ENCODE results near the gene GMPPA. TPM values are rescaled to one million over a fixed set of nuclear protein-coding genes. Genes with fewer than 3 reads are reported as not detected.
A peak's percentile ranks its signal among the peaks of the same experiment; 100 is the strongest.

GMPPA gene
- total and polyA plus RNA-seq, 4 donors: 20.2 to 59.4 (median 43.4) TPM

DNA sequence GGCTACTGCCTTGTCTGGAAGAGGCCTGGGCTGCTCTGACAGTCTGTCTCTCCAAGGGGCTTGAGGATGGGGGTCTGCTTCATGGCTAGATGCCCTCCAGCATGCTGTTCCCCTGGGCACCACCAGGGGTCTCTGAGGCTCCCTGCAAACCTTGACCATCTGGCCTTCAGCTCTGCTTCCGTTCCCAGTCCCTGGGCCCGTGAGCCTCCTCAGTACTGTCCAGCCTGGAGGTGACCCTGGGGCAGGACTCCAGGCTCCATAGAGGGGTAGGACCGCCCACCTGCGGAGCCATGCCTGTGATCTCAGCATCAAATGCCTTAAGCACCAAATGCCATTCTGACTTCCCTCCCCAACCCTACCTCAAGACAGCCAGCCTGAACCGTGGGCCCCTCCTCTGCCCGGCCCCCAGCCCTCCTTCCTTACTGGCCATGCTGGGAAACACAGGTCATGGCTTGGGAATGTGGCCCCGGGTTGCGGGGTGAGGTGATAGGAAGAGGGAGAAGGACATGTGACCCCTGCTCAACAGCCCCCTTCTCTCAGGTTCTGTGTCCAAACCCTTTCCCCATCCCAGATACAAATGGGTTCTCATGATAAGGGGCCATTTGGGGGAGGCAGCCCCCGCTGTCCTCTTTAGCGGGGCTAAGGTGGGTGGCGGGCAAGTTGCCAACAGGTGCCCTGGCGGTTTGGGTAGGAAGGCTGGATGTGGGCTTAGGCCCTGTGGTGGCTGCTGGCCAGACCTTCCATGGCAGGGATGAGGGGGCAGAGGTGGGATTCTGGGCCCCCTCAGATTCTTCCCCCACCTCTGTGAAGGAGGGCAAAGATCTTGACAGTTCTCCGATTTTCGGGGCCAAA is 39.0 kb upstream of the GMPPA start:
- peaks cover 0 to 2% (median 0%) of the 10 kb centered on the region in 4 donors for H3K27me3 ChIP-seq (ENCODE audit: control insufficient read depth in 4 of 4, insufficient read depth in 4 of 4, low read length in 3 of 4)
- H3K4me3 ChIP-seq (ENCODE audit: low read depth in 1 of 3, low read length in 3 of 3): no peak overlapping the region
- 48% methylated on average over 14 of the region's 14 CpGs for WGBS
- H3K9ac ChIP-seq (ENCODE audit: low read depth in 1 of 2, low read length in 2 of 2): no peak overlapping the region
- no peak overlapping the region for H3K27ac ChIP-seq (ENCODE audit: low read depth in 1 of 2, low read length in 2 of 2)
- H3K36me3 ChIP-seq (ENCODE audit: control insufficient read depth in 4 of 4, insufficient read depth in 3 of 4, low read depth in 1 of 4, low read length in 3 of 4): no peaks in the 10 kb centered on the region
- H3K9me3 ChIP-seq (ENCODE audit: control insufficient read depth in 4 of 4, low read length in 3 of 4): no peaks in the 10 kb centered on the region
- peak; percentile 73 for DNase-seq (ENCODE audit: low spot score)
- TF ChIP-seq RAD21 (IDR thresholded peaks at IDR 0.05) (peak in 1 of 2 donors; percentile 81), MAX (IDR thresholded peaks at IDR 0.05) (no peak)
- TF ChIP-seq, protein P1, sequence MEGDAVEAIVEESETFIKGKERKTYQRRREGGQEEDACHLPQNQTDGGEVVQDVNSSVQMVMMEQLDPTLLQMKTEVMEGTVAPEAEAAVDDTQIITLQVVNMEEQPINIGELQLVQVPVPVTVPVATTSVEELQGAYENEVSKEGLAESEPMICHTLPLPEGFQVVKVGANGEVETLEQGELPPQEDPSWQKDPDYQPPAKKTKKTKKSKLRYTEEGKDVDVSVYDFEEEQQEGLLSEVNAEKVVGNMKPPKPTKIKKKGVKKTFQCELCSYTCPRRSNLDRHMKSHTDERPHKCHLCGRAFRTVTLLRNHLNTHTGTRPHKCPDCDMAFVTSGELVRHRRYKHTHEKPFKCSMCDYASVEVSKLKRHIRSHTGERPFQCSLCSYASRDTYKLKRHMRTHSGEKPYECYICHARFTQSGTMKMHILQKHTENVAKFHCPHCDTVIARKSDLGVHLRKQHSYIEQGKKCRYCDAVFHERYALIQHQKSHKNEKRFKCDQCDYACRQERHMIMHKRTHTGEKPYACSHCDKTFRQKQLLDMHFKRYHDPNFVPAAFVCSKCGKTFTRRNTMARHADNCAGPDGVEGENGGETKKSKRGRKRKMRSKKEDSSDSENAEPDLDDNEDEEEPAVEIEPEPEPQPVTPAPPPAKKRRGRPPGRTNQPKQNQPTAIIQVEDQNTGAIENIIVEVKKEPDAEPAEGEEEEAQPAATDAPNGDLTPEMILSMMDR (IDR thresholded peaks at IDR 0.05; ENCODE audit: low read depth, low read length, missing input control): peak; percentile 87
- H3K4me1 ChIP-seq (ENCODE audit: control insufficient read depth in 4 of 4, insufficient read depth in 4 of 4, low read length in 3 of 4): no peaks in the 10 kb centered on the region

GRCh38 chr2:219460424-219460926 is 38.2 kb upstream of the GMPPA start:
- Histone ChIP-seq H3K27ac (ENCODE audit: low read depth in 1 of 2, low read length in 2 of 2) (no peak overlapping the region), H3K9me3 (ENCODE audit: control insufficient read depth in 4 of 4, low read length in 3 of 4) (no peaks in the 10 kb centered on the region), H3K4me3 (ENCODE audit: low read depth in 1 of 3, low read length in 3 of 3) (no peak overlapping the region), H3K27me3 (ENCODE audit: control insufficient read depth in 4 of 4, insufficient read depth in 4 of 4, low read length in 3 of 4) (peaks cover 0 to 2% (median 0%) of the 10 kb centered on the region in 4 donors), H3K36me3 (ENCODE audit: control insufficient read depth in 4 of 4, insufficient read depth in 3 of 4, low read depth in 1 of 4, low read length in 3 of 4) (no peaks in the 10 kb centered on the region), H3K9ac (ENCODE audit: low read depth in 1 of 2, low read length in 2 of 2) (no peak overlapping the region), H3K4me1 (ENCODE audit: control insufficient read depth in 4 of 4, insufficient read depth in 4 of 4, low read length in 3 of 4) (no peaks in the 10 kb centered on the region)
- 52% methylated on average over 18 of the region's 18 CpGs for WGBS
- DNase-seq (ENCODE audit: low spot score): no peak
- TF ChIP-seq, protein P1 (IDR thresholded peaks at IDR 0.05; ENCODE audit: low read depth, low read length, missing input control): no peak
- TF ChIP-seq FOXA2 (IDR thresholded peaks at IDR 0.05) (no peak), MAX (IDR thresholded peaks at IDR 0.05) (no peak), ZBTB33 (IDR thresholded peaks at IDR 0.05) (no peak), FOXA1 (IDR thresholded peaks at IDR 0.05) (no peak), SP1 (IDR thresholded peaks at IDR 0.05) (no peak), HNF4G (IDR thresholded peaks at IDR 0.05) (no peak), HNF4A (conservative IDR thresholded peaks at IDR 0.05) (no peak)

Measured in liver (tissue), 9 donors.